ENCODE data around the gene ADAMTS3.

ADAMTS3 gene

DNA sequence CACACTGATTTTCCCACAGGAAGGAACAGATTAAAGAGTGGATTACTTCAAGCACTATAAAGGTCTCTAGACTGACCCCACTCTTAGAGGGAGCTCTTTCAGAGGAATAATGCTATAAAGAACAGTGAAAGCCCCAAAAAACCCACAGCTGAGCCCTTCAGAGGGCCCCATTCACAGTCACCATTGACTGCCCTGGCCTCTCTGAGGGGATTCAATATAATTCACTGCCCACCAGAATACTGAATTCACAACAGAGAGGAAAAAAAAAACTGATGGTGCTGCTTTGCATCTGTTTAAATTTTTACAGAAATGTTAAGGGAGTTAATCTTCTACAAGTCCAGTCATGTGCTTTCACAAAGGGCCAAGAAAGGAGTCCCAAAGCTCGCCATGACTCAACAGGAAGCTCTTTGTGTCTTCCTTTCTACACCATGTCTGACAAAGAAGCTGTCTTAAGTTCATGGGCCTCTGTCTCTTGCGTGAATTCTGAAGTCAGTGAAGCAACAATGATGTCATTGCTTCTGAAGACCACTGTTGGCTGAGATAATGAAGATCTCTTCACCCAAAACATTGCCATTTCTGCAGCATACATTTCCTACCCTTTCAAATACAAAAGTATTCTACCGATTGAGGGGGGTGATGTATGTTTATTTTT is 174.9 kb downstream of the ADAMTS3 start:
- DNase-seq: no peak

DNA sequence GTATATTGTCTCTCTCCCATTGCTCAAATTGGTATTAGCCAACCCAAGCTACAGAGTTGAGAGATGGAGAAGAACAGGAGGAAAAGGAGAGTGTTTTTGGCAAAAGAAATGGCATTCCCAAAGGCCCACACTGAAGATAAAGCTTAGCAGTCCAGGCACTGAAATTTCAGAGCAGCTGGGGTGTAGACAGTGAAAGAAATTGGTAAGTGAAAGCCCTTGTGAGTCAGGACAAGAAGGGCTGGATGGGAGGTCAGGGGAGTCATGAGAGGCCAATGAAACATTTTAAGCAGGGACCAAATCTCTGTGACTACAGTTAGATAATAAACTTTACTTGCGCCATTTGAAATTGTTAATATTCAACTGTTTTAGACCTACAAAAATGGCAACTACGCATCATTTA is 177.7 kb downstream of the ADAMTS3 start:
- DNase-seq: no peak

DNA sequence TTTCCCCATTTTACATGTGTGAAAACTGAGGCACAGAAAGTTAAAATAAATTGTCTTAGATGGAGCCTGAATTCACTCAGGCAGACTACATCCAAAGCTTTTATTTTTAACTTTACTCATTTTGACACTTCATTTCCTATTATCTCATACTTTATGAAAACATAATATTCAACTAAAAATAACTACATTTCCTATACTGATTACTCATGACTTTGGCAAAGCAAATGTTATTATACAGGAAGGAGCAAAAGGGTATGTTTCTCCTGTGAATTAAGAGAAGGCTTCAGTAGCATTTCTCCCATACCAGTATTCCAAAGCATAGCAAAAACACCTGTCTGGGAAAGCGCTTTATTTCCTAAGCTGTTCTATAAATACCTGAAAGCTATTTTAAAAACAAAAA is 178.6 kb downstream of the ADAMTS3 start:
- DNase-seq: no peak

- no peak for DNase-seq
Measured at GRCh38 chr4:72388521-72388920, 180.5 kb downstream of the ADAMTS3 start.

DNA sequence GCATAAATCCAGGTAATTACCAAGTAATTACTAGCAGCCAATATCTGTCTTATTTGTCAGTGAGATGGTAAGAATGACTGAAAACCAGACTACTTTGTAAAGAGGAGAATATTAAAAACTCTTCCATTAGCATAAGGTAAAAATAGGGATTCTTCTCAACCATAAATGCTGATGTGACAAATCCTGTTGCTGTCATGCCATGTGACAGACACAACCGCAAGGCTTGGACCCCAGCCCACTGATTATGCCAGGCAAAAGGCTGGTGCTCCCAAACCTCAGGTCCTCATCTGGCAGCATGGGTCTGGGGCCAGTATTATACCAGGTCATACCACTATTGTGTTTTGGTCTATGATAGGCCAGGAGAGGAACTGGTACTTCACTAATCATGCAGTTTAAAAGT is 181.1 kb downstream of the ADAMTS3 start:
- DNase-seq: no peak

GRCh38 chr4:72383439-72383838 is 185.6 kb downstream of the ADAMTS3 start:
- no peak for DNase-seq

- no peak for DNase-seq
Measured at GRCh38 chr4:72378901-72379300, 190.1 kb downstream of the ADAMTS3 start.

GRCh38 chr4:72377491-72378194 is 191.4 kb downstream of the ADAMTS3 start:
- DNase-seq: no peak

- DNase-seq: no peak
Measured at GRCh38 chr4:72376901-72377300, 192.1 kb downstream of the ADAMTS3 start.

- DNase-seq: no peak
Measured at GRCh38 chr4:72375073-72375736, 193.8 kb downstream of the ADAMTS3 start.

DNA sequence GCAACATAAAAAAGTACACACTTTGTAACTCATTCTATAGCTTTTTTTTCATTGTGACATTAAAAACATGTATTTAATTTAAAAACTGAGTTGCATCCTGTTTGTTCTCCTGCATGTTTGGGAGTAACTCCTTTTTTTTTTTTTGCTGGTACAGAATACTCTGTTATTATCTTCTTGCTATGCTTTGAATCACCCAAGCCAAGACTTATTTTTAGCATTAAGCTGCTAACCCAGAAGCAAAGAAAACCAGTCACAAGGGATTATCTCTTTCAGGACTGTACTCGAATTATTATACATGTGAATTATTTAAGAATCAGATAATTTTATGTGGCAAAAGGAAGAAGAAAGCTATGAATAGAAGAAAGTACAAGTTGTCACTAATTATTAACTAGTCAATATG is 194.9 kb downstream of the ADAMTS3 start:
- no peak for DNase-seq

DNA sequence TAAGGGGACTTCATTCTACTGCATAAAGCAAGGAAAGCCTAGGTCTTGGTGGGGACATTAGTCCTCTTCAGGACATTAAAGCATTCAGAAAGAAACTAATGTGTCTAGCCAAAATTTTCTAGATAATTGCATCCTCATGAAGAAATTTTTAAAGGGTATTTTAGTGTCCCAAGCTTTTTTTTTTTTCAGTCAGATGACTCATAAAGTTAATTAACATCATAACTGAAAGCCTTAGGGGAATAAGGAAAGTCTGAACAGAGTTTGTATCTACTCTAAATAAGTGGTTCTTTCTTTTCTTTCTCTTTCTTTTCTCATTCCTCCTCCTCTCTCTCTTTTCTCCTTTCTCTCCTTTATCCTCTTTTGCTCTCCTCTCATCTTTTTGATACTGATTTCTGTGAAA is 202.4 kb downstream of the ADAMTS3 start:
- DNase-seq: no peak

GRCh38 chr4:72365981-72366380 is 203.0 kb downstream of the ADAMTS3 start:
- no peak for DNase-seq

- DNase-seq: no peak
Measured at GRCh38 chr4:72365016-72365415, 204.0 kb downstream of the ADAMTS3 start.

- DNase-seq: no peak
Measured at GRCh38 chr4:72360075-72360474, 208.9 kb downstream of the ADAMTS3 start.

DNA sequence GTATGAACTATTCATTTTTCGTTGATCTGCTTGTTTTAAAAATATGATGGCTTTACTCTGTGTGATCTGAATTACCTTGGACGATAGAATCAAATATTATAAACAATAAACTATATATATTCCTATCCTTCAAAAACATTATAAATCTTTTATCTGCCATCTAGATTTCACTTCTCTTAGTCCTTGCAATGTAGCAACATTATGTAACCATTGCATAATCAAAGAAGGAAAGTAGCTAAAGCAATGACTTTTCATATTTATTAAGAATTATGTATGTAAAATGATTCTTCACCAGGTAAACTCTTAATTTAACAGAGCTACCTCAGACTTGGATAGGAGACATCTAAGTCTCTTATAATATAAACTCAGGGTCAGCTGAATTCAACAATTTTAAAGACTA is 210.5 kb downstream of the ADAMTS3 start:
- no peak for DNase-seq

GRCh38 chr4:72357908-72358307 is 211.1 kb downstream of the ADAMTS3 start:
- no peak for DNase-seq

GRCh38 chr4:72352711-72353110 is 216.3 kb downstream of the ADAMTS3 start:
- no peak for DNase-seq

GRCh38 chr4:72351521-72351920 is 217.5 kb downstream of the ADAMTS3 start:
- DNase-seq: no peak

- DNase-seq: no peak
Measured at GRCh38 chr4:72348701-72349100, 220.3 kb downstream of the ADAMTS3 start.

GRCh38 chr4:72344418-72344817 is 224.6 kb downstream of the ADAMTS3 start:
- no peak for DNase-seq

DNA sequence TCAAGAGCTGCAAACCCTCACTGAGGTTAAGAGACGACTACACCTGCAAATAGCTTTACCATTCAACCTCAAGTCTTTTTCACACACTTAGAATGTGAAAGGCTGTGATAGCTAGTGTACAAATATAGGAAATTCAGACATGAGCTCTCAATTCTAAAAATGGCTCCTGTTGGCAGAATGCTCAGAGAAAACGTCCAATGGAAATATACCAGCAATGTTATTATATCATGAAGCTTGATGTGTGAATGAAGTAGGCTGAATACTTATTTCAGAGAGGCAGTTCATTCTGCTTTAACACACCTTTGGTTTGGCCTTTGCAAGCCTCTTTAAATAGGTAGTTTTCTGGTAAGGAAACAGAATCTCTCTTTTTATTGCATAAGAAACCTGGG is 227.6 kb downstream of the ADAMTS3 start:
- DNase-seq: no peak

DNA sequence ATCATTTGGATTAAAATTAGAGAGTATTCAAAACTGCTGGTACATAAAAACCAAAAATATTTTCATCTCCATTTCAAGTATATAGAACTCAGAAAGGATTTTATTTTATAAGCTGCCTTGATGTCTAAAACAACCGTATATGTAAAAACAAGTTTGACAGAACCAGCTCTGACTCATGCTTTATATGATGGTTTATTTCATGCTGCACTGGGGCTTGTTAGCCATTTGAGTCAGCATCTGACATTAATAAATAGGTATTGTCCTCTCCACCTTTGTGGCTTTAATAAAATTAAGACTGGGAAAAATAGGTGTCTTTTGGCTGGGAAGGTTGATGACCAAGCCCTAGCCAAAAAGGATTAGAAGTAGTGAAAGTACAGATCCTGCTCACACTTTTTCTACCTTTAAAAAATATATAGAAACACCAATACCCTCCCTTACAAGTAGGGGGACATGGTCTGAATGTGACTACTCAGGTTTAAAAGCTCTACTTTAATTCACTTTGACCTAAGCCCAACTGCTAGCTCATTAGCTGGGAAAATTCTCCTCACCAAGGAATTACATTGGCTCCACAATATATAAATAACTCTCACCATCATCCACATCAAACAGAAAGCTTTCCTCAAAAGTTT is 228.1 kb downstream of the ADAMTS3 start:
- no peak for DNase-seq

DNA sequence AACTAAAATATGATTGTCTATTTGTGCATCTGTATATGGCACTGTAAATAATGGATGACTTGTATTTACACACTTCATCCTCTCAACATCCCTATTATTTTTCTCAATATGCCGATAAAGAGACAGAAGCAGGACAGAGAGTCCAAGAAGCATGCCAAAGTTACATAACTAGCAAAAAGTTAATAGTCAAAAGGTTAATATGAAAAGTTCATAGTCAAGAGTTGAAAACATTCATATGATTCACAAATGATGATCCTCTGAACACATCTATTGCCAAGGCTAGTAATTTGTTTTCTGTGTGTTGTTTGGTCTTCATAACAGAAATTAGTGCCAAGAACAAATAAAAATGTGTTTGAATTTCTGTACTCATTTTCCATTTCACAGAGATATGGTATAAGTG is 231.0 kb downstream of the ADAMTS3 start:
- no peak for DNase-seq

Data from activated CD4-positive, alpha-beta T cell treated with anti-CD3 and anti-CD28 coated beads for 1 hour (primary cell).